ENCODE data around the gene RAD1. TPM values are rescaled to one million over a fixed set of nuclear protein-coding genes. Genes with fewer than 3 reads are reported as not detected.

Gene RAD1
- total RNA-seq, 1 donor from 2014 or later: 19.7 TPM

- Histone ChIP-seq H3K4me3 (ENCODE audit: insufficient read depth, low read depth, low read length) (no peak overlapping the region), H3K36me3 (ENCODE audit: insufficient read depth, low read length) (no peaks in the 10 kb centered on the region), H3K4me2 (ENCODE audit: low read length) (no peak overlapping the region), H4K20me1 (ENCODE audit: insufficient read depth, low read length) (no peaks in the 10 kb centered on the region), H3K27ac (ENCODE audit: low read depth, low read length) (no peak overlapping the region), H3K9me3 (ENCODE audit: insufficient read depth, low read depth, low read length) (no peaks in the 10 kb centered on the region), H2AFZ (ENCODE audit: low read depth, low read length) (no peak overlapping the region), H3K4me1 (ENCODE audit: insufficient read depth, low read length) (no peaks in the 10 kb centered on the region), H3K27me3 (ENCODE audit: insufficient read depth, low read length) (no peaks in the 10 kb centered on the region), H3K79me2 (ENCODE audit: insufficient read depth, low read length) (no peaks in the 10 kb centered on the region), H3K9ac (ENCODE audit: low read length) (no peak overlapping the region)
- Mint-ChIP-seq H3K9me3 (ENCODE audit: unreplicated experiment) (no peaks in the 10 kb centered on the region), H3K36me3 (ENCODE audit: low read depth, unreplicated experiment) (peaks cover 2% of the 10 kb centered on the region), H3K27ac (ENCODE audit: unreplicated experiment) (no peak overlapping the region), H3K4me3 (ENCODE audit: unreplicated experiment) (no peak overlapping the region), H3K4me1 (ENCODE audit: low read depth, unreplicated experiment) (no peaks in the 10 kb centered on the region), H3K27me3 (ENCODE audit: low read depth, unreplicated experiment) (no peaks in the 10 kb centered on the region)
- TF ChIP-seq EZH2 (IDR thresholded peaks at IDR 0.05; ENCODE audit: insufficient read depth, low read length) (no peak), CTCF (IDR thresholded peaks at IDR 0.05; ENCODE audit: insufficient read depth, low read depth, low read length) (no peak)
- no peak for FAIRE-seq
- DNase-seq (ENCODE audit: low read depth): no peak
Observed at GRCh38 chr5:34867660-34868059, 47.6 kb downstream of the RAD1 start.

GRCh38 chr5:34866989-34867471, 48.3 kb downstream of the RAD1 start:
- Histone ChIP-seq H3K79me2 (ENCODE audit: insufficient read depth, low read length) (no peaks in the 10 kb centered on the region), H3K36me3 (ENCODE audit: insufficient read depth, low read length) (no peaks in the 10 kb centered on the region), H3K9ac (ENCODE audit: low read length) (no peak overlapping the region), H3K4me3 (ENCODE audit: insufficient read depth, low read depth, low read length) (no peak overlapping the region), H3K4me2 (ENCODE audit: low read length) (no peak overlapping the region), H2AFZ (ENCODE audit: low read depth, low read length) (no peak overlapping the region), H4K20me1 (ENCODE audit: insufficient read depth, low read length) (no peaks in the 10 kb centered on the region), H3K9me3 (ENCODE audit: insufficient read depth, low read depth, low read length) (no peaks in the 10 kb centered on the region), H3K27ac (ENCODE audit: low read depth, low read length) (no peak overlapping the region), H3K4me1 (ENCODE audit: insufficient read depth, low read length) (no peaks in the 10 kb centered on the region), H3K27me3 (ENCODE audit: insufficient read depth, low read length) (no peaks in the 10 kb centered on the region)
- no peak overlapping the region for H3K4me3 Mint-ChIP-seq (ENCODE audit: unreplicated experiment)
- H3K27me3 Mint-ChIP-seq (ENCODE audit: low read depth, unreplicated experiment): no peaks in the 10 kb centered on the region
- TF ChIP-seq CTCF (IDR thresholded peaks at IDR 0.05; ENCODE audit: insufficient read depth, low read depth, low read length): no peak
- TF ChIP-seq EZH2 (IDR thresholded peaks at IDR 0.05; ENCODE audit: insufficient read depth, low read length): no peak
- H3K36me3 Mint-ChIP-seq (ENCODE audit: low read depth, unreplicated experiment): peaks cover 2% of the 10 kb centered on the region
- H3K27ac Mint-ChIP-seq (ENCODE audit: unreplicated experiment): no peak overlapping the region
- no peaks in the 10 kb centered on the region for H3K9me3 Mint-ChIP-seq (ENCODE audit: unreplicated experiment)
- no peaks in the 10 kb centered on the region for H3K4me1 Mint-ChIP-seq (ENCODE audit: low read depth, unreplicated experiment)
- FAIRE-seq (no peak), DNase-seq (ENCODE audit: low read depth) (no peak)

GRCh38 chr5:34865091-34865490, 50.2 kb downstream of the RAD1 start:
- Mint-ChIP-seq H3K4me1 (ENCODE audit: low read depth, unreplicated experiment) (no peaks in the 10 kb centered on the region), H3K4me3 (ENCODE audit: unreplicated experiment) (no peak overlapping the region), H3K27me3 (ENCODE audit: low read depth, unreplicated experiment) (peaks cover 2% of the 10 kb centered on the region), H3K27ac (ENCODE audit: unreplicated experiment) (no peak overlapping the region), H3K36me3 (ENCODE audit: low read depth, unreplicated experiment) (peaks cover 2% of the 10 kb centered on the region), H3K9me3 (ENCODE audit: unreplicated experiment) (no peaks in the 10 kb centered on the region)
- Histone ChIP-seq H4K20me1 (ENCODE audit: insufficient read depth, low read length) (no peaks in the 10 kb centered on the region), H3K4me3 (ENCODE audit: insufficient read depth, low read depth, low read length) (no peak overlapping the region), H2AFZ (ENCODE audit: low read depth, low read length) (no peak overlapping the region), H3K27me3 (ENCODE audit: insufficient read depth, low read length) (no peaks in the 10 kb centered on the region), H3K4me1 (ENCODE audit: insufficient read depth, low read length) (no peaks in the 10 kb centered on the region), H3K27ac (ENCODE audit: low read depth, low read length) (no peak overlapping the region), H3K4me2 (ENCODE audit: low read length) (no peak overlapping the region), H3K9me3 (ENCODE audit: insufficient read depth, low read depth, low read length) (no peaks in the 10 kb centered on the region), H3K79me2 (ENCODE audit: insufficient read depth, low read length) (no peaks in the 10 kb centered on the region), H3K36me3 (ENCODE audit: insufficient read depth, low read length) (no peaks in the 10 kb centered on the region), H3K9ac (ENCODE audit: low read length) (no peak overlapping the region)
- TF ChIP-seq CTCF (IDR thresholded peaks at IDR 0.05; ENCODE audit: insufficient read depth, low read depth, low read length) (no peak), EZH2 (IDR thresholded peaks at IDR 0.05; ENCODE audit: insufficient read depth, low read length) (no peak)
- DNase-seq (ENCODE audit: low read depth) (no peak), FAIRE-seq (no peak)
